Measurements from ENCODE around the gene P3H2. TPM values are rescaled to one million over a fixed set of nuclear protein-coding genes. Genes with fewer than 3 reads are reported as not detected.
"Not testable (repeated sequence)": the region's sequence is repeated elsewhere in the genome, so short reads cannot be mapped to it uniquely, and the experiment has no call there.

Gene P3H2
- total RNA-seq, 4 donors from 2014 or later, result 29.9 to 73.3 (median 54.5) TPM

DNA sequence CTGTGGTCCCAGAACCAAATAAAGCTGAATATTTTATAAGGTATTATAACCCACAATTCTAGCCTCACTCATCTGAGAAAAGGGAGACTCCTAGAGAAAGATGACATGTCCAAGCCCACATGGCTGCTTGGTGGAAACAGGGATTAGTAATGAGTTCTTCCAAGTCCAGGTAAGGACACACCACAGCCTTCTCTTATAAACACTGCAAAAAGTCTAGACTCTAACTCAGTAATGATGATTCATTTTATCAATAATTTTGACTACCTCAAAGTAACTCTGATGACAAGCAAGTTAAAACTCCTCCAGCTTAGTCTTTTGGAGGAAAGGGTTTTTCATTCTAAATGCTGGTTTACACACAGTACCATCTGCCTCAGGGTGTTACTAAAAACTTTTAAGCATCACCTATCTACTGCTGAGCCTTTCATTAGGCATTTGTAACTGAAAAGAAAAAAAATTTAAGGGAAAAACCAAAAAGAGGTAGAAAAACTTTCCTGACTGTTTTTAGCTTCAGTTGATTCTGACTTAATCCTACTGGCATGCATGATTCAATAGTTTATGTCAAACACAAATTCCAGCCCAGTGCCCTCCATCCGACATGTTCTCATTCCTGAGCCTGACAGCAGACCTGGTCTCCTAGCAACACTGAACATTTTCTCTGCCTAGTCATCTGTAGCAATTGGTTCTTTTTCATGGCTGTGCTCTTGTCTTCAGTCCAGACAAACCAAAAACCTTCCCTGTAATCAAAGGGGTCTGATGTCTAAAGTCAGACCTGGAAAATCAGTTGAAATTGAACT is 43.9 kb downstream of the P3H2 start:
- Histone ChIP-seq H3K9me3 (no peaks in the 10 kb centered on the region), H3K27me3 (no peaks in the 10 kb centered on the region), H3K36me3 (no peaks in the 10 kb centered on the region), H3K4me3 (no peak overlapping the region), H3K27ac (no peak overlapping the region), H3K4me1 (peaks cover 11% of the 10 kb centered on the region)
- DNase-seq (ENCODE audit: low spot score in 2 of 2), result no peak
- WGBS, result 41% methylated on average over 1 of the region's 1 CpG
- TF ChIP-seq, protein P1, sequence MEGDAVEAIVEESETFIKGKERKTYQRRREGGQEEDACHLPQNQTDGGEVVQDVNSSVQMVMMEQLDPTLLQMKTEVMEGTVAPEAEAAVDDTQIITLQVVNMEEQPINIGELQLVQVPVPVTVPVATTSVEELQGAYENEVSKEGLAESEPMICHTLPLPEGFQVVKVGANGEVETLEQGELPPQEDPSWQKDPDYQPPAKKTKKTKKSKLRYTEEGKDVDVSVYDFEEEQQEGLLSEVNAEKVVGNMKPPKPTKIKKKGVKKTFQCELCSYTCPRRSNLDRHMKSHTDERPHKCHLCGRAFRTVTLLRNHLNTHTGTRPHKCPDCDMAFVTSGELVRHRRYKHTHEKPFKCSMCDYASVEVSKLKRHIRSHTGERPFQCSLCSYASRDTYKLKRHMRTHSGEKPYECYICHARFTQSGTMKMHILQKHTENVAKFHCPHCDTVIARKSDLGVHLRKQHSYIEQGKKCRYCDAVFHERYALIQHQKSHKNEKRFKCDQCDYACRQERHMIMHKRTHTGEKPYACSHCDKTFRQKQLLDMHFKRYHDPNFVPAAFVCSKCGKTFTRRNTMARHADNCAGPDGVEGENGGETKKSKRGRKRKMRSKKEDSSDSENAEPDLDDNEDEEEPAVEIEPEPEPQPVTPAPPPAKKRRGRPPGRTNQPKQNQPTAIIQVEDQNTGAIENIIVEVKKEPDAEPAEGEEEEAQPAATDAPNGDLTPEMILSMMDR (IDR thresholded peaks at IDR 0.05), result no peak
- no peak for TF ChIP-seq POLR2AphosphoS5 (IDR thresholded peaks at IDR 0.05)
- no peak for TF ChIP-seq EP300 (IDR thresholded peaks at IDR 0.05)
- TF ChIP-seq POLR2A (IDR thresholded peaks at IDR 0.05), result no peak

DNA sequence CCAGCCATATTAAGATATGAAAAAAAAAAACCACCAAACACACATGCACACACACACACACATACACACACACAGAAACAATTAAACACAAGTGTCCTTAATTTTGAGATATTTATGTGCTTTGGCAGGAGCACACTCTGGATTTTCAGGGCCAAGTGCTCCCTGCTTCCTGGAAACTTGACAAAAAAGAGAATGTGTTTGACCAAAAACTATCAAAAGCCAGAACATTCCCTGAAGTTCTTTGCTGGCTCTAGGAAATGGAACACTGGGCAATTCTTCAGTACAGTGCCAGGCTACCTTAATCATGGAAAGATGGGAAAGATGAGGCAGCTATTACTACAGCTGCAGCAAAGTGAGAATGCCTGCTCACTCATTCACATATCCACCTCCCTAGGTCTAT is 44.6 kb downstream of the P3H2 start:
- Histone ChIP-seq H3K27ac (no peak overlapping the region), H3K4me1 (peaks cover 11% of the 10 kb centered on the region), H3K4me3 (no peak overlapping the region), H3K36me3 (no peaks in the 10 kb centered on the region), H3K9me3 (no peaks in the 10 kb centered on the region), H3K27me3 (no peaks in the 10 kb centered on the region)
- DNase-seq (ENCODE audit: low spot score in 2 of 2), result no peak
- TF ChIP-seq, protein P1 (IDR thresholded peaks at IDR 0.05), result no peak
- TF ChIP-seq POLR2AphosphoS5 (IDR thresholded peaks at IDR 0.05) (no peak), EP300 (IDR thresholded peaks at IDR 0.05) (no peak), POLR2A (IDR thresholded peaks at IDR 0.05) (no peak)

DNA sequence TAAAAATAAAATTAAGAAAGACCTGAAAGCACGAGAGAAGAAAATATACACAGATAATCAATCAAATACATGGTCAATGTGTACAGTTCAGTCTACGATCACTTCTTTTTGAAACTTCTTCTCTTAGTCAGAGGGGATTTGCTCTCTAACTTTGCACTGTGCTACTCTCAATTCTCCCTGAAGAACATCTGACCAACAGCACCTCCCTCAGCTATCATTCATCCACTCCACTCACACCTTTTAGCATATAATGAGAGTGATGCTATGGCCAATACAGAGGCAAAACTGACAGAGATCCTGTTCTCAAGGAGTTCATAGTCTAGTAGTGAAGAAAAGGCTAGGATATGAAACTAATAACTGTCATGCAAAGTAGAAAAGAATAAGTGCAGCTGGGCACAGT is 45.9 kb downstream of the P3H2 start:
- Histone ChIP-seq H3K27ac (no peak overlapping the region), H3K27me3 (no peaks in the 10 kb centered on the region), H3K4me3 (no peak overlapping the region), H3K4me1 (peaks cover 11% of the 10 kb centered on the region), H3K36me3 (no peaks in the 10 kb centered on the region), H3K9me3 (no peaks in the 10 kb centered on the region)
- TF ChIP-seq, protein P1 (IDR thresholded peaks at IDR 0.05), result no peak
- TF ChIP-seq POLR2A (IDR thresholded peaks at IDR 0.05) (no peak), EP300 (IDR thresholded peaks at IDR 0.05) (no peak), POLR2AphosphoS5 (IDR thresholded peaks at IDR 0.05) (no peak)
- WGBS, result over 99% methylated on average over 2 of the region's 2 CpGs
- no peak for DNase-seq (ENCODE audit: low spot score in 2 of 2)

DNA sequence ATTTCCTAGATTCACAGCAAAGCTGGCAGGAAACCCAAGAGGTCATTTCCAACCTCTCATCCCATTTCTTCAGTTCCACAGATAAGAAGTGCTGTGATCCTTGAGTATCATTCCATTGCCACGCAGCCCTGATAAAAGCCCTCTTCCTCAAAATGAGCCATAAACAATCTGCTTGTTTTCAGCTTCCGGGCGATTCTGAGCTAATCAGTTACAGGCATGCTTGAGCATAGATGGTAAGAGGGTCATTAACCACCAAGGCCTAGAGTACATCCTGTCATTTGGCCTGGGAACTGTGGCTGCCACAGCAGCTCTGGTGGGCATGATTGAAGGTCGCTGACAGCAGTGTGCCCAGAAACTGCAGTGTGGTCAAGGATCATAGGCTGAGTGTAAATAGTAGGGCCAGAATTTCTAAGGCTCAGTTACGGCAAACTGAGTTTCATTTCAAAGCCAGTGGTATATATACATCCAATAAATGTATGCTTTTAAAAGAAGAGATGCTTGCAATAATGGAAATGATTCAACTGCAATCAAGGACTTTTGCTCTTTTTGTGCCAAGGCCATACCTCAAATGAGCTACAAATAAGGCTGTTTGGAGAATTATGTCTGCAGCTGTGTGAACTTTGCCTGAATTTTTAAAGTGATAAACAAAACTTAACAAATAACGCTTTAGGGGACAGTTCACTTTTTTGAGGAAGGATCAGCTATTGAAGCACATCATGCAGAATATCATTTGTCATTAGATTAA is 47.3 kb downstream of the P3H2 start:
- Histone ChIP-seq H3K9me3 (no peaks in the 10 kb centered on the region), H3K4me1 (peaks cover 11% of the 10 kb centered on the region), H3K4me3 (no peak overlapping the region), H3K27ac (no peak overlapping the region), H3K36me3 (no peaks in the 10 kb centered on the region), H3K27me3 (no peaks in the 10 kb centered on the region)
- DNase-seq (ENCODE audit: low spot score in 2 of 2), result no peak
- TF ChIP-seq POLR2AphosphoS5 (IDR thresholded peaks at IDR 0.05) (no peak), EP300 (IDR thresholded peaks at IDR 0.05) (no peak), POLR2A (IDR thresholded peaks at IDR 0.05) (no peak)
- TF ChIP-seq, protein P1 (IDR thresholded peaks at IDR 0.05), result no peak
- WGBS, result 79% methylated on average over 6 of the region's 6 CpGs

DNA sequence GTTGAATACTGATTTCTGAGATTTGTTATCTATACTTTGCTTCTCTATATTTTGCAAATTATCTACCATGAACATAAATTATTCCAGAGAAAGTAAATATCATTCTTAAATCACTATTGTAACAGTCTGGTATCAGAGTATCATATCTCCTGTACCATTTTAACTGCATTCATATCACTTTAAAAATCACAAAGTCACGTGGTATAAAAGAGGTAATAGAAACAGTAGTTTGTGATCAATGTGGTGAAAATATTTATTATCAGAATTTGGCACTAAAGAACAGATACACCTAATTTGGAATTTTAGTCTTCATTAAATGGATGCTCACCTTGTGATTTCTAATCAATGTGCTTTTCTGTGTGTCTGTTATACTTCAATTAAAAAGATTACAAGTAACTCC is 47.8 kb downstream of the P3H2 start:
- Histone ChIP-seq H3K4me3 (no peak overlapping the region), H3K4me1 (peaks cover 11% of the 10 kb centered on the region), H3K27me3 (no peaks in the 10 kb centered on the region), H3K9me3 (no peaks in the 10 kb centered on the region), H3K27ac (no peak overlapping the region), H3K36me3 (no peaks in the 10 kb centered on the region)
- TF ChIP-seq POLR2AphosphoS5 (IDR thresholded peaks at IDR 0.05) (no peak), EP300 (IDR thresholded peaks at IDR 0.05) (no peak), POLR2A (IDR thresholded peaks at IDR 0.05) (no peak)
- TF ChIP-seq, protein P1 (IDR thresholded peaks at IDR 0.05), result no peak
- DNase-seq (ENCODE audit: low spot score in 2 of 2), result no peak
- 61% methylated on average over 1 of the region's 1 CpG for WGBS

DNA sequence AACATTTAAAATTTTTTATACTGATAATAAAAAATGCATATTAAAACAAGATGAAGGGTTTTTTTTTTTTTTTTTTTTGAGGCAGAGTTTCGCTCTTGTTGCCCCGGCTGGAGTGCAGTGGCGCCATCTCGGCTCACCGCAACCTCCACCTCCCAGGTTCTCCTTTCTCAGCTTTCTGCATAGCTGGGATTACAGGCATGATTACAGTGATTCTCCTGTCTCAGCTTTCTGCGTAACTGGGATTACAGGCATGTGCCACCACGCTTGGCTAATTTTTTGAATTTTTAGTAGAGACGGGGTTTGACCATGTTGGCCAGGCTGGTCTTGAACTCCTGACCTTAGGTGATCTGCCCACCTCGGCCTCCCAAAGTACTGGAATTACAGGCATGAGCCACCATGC is 48.8 kb downstream of the P3H2 start:
- H3K27ac ChIP-seq; H3K27me3 ChIP-seq; DNase-seq (ENCODE audit: low spot score in 2 of 2); H3K4me3 ChIP-seq; H3K9me3 ChIP-seq; H3K36me3 ChIP-seq: not testable (repeated sequence)
- H3K4me1 ChIP-seq, result peaks cover 11% of the 10 kb centered on the region
- WGBS, result 93% methylated on average over 9 of the region's 9 CpGs

All from suprapubic skin (tissue), 4 donors.